Heart left ventricle (tissue), 16 donors: ENCODE results near the gene ELFN2. TPM values are rescaled to one million over a fixed set of nuclear protein-coding genes. Genes with fewer than 3 reads are reported as not detected.

ENCODE experiments used
- ATAC-seq, 4 donors: fragments of 200-7000 bp; cut with Tn5 transposase; one replicate each; pipeline ENCODE4 v1.9.1; 2020 to 2022; ENCODE audit warnings: moderate library complexity in 4 of 4, mild to moderate bottlenecking in 3 of 4, moderate number of reproducible peaks in 1 of 4
- DNase-seq, 5 donors: peaks; one replicate each; pipeline ENCODE4 v3.0.0-alpha.2; 2020
- H3K27ac ChIP-seq, 12 donors: fragments of 200-600 bp; sonication (generic) in 4 of 12; one replicate each; pipeline versions ENCODE4 v1.5.0 to v1.8.0; 2016 to 2022; ENCODE audit warnings: mild to moderate bottlenecking in 2 of 12
- H3K27me3 ChIP-seq, 9 donors: fragments of 200-600 bp; sonication (generic) in 2 of 9; one replicate each; pipeline versions ENCODE4 v1.5.1 to v1.8.0; 2016 to 2022; ENCODE audit warnings: mild to moderate bottlenecking in 3 of 9
- H3K36me3 ChIP-seq, 9 donors: fragments of 200-600 bp; sonication (generic) in 2 of 9; one replicate each; pipeline versions ENCODE4 v1.5.0 to v1.8.0; 2018 to 2022; ENCODE audit warnings: mild to moderate bottlenecking in 2 of 9
- H3K4me1 ChIP-seq, 12 donors: fragments of 200-600 bp; sonication (generic) in 4 of 12; one replicate each; pipeline versions ENCODE4 v1.5.0 to v1.8.0; 2016 to 2022; ENCODE audit warnings: mild to moderate bottlenecking in 3 of 12
- H3K4me3 ChIP-seq, 12 donors: fragments of 200-600 bp; sonication (generic) in 4 of 12; one replicate each; pipeline versions ENCODE4 v1.5.0 to v1.8.0; 2017 to 2022; ENCODE audit warnings: mild to moderate bottlenecking in 9 of 12, moderate library complexity in 4 of 12
- H3K9me3 ChIP-seq, 12 donors: fragments of 200-600 bp; sonication (generic) in 4 of 12; one replicate each; pipeline versions ENCODE4 v1.5.0 to v1.8.0; 2016 to 2022; ENCODE audit warnings: mild to moderate bottlenecking in 1 of 12
- CTCF ChIP-seq, 12 donors: fragments of 200-600 bp; sonication (generic) in 4 of 12; IDR thresholded peaks; one replicate each; pipeline versions ENCODE4 v1.5.0 to v1.8.0; 2018 to 2022; ENCODE audit warnings: antibody characterized with exemption in 12 of 12, mild to moderate bottlenecking in 5 of 12
- POLR2A ChIP-seq, 2 donors: fragments of 450-650 bp; IDR thresholded peaks; one replicate each; pipeline ENCODE4 v1.6.1; 2017; ENCODE audit warnings: antibody characterized with exemption in 2 of 2, mild to moderate bottlenecking in 2 of 2, moderate library complexity in 2 of 2
- WGBS, 4 donors: extraction: QIAGEN DNeasy Blood & Tissue Kit in 2 of 4; methylation state at CpG; one replicate each; pipeline versions ENCODE4 v1.1.5 to v1.1.7; 2013 to 2018; 5-methylcytosine and 5-hydroxymethylcytosine counted together
- intact Hi-C, 10 donors: fragments of 100-400 bp; cut with DNase I; formaldehyde crosslinking; loops; one replicate each; pipeline versions ENCODE4 v1.11.1 to v1.14.2; 2022
- polyA plus RNA-seq, 2 donors: library from polyadenylated mRNA; stranded (reverse); fragments of 200-250 nt; gene quantifications; one replicate each; pipeline ENCODE4 v1.2.3, GENCODE V29; 2013
- total RNA-seq, 9 donors: library from RNA; depleted of rRNA in 2 of 9; stranded (reverse); fragments of >200 nt in 2 of 9; fragmentation: NEBNext Ultra II Directional in 3 of 9; extraction: Animal tissue kit (Norgen Biotek cat#: 25700) in 3 of 9; gene quantifications; one replicate each; pipeline versions ENCODE4 v1.1.0 to v1.2.4, GENCODE V29; 2016 to 2023
- donor health status: ischemic (EF 13 %, LVEDD 7.1; RV severe dilation, severe dysfunction).
- donor health status: healthy with polysubstance abuse.
- donor health status: DM: no; HTN: yes; CAD: no.
- donor health status: DM: no; HTN: no; CAD: no.
- donor health status: ischemic (EF 25% LVEDD 6.9; RV normal size, moderate dysfunction).
- donor health status: ischemic (EF 25% LVEDD 5.7; RV mildly dilated, moderate dysfunction).
- donor health status: healthy.
- donor health status: DM: yes; HTN: yes; CAD: no.
- donor health status: ischemic (EF 35%, LVEDD 5.7; RV mildly dilated, moderate dysfunction).
- donor health status: nonischemic (EF 11% LVEDD 7.7; RV severe dilation, severe dysfunction).
- donor health status: DM: yes; HTN: yes; CAD: no.
- donor health status: PGD.
- donor health status: ischemic (EF 29% LVEDD 5.4; RV normal size, mild dysfunction).
- donor health status: nonischemic (EF 23%, LVEDD 6.1; RV moderate dilation, normal function).

ELFN2 gene
- total and polyA plus RNA-seq, 11 donors: 0.01 to 0.72 (median 0.05) TPM; not detected in 4

GRCh38 chr22:37340331-37341262, 86.7 kb downstream of the ELFN2 start:
- H3K9me3 ChIP-seq: no peaks in the 10 kb centered on the region

GRCh38 chr22:37338539-37339246, 88.6 kb downstream of the ELFN2 start:
- H3K9me3 ChIP-seq: no peaks in the 10 kb centered on the region
- H3K27ac ChIP-seq: no peak overlapping the region
- H3K4me3 ChIP-seq: no peak overlapping the region
- ATAC-seq (no peak), DNase-seq (no peak)
- H3K36me3 ChIP-seq: no peaks in the 10 kb centered on the region
- TF ChIP-seq CTCF (IDR thresholded peaks at IDR 0.05) (no peak), POLR2A (IDR thresholded peaks at IDR 0.05) (no peak)
- H3K27me3 ChIP-seq: peaks cover 17 to 79% (median 32%) of the 10 kb centered on the region in 9 donors
- WGBS, 4 donors: 86 to 92% (median 90%) methylated on average over 10 of the region's 10 CpGs
- intact Hi-C loops: no loop called here
- peaks cover 0 to 10% (median 0%) of the 10 kb centered on the region in 12 donors for H3K4me1 ChIP-seq

More at GRCh38 chr22:37340331-37341262, 86.7 kb downstream of the ELFN2 start:
- no peaks in the 10 kb centered on the region for H3K36me3 ChIP-seq
- no peak overlapping the region for H3K27ac ChIP-seq
- peaks cover 0 to 65% (median 13%) of the 10 kb centered on the region in 9 donors for H3K27me3 ChIP-seq
- ATAC-seq (no peak), DNase-seq (no peak)
- peaks cover 0 to 1% (median 0%) of the 10 kb centered on the region in 12 donors for H3K4me1 ChIP-seq
- 36 to 42% (median 38%) methylated on average over 23 to 24 of the region's 24 CpGs for WGBS, 4 donors
- H3K4me3 ChIP-seq: no peak overlapping the region
- intact Hi-C loops: no loop called here
- no peak for TF ChIP-seq CTCF (IDR thresholded peaks at IDR 0.05)
- no peak for TF ChIP-seq POLR2A (IDR thresholded peaks at IDR 0.05)

GRCh38 chr22:37337204-37337943, 89.9 kb downstream of the ELFN2 start:
- ATAC-seq (no peak), DNase-seq (no peak)
- no peaks in the 10 kb centered on the region for H3K9me3 ChIP-seq
- WGBS, 4 donors: 72 to 75% (median 74%) methylated on average over 7 to 8 of the region's 8 CpGs
- H3K36me3 ChIP-seq: no peaks in the 10 kb centered on the region
- H3K27ac ChIP-seq: no peak overlapping the region
- H3K27me3 ChIP-seq: peaks cover 29 to 82% (median 45%) of the 10 kb centered on the region in 9 donors
- H3K4me3 ChIP-seq: no peak overlapping the region
- TF ChIP-seq CTCF (IDR thresholded peaks at IDR 0.05): no peak
- TF ChIP-seq POLR2A (IDR thresholded peaks at IDR 0.05): no peak
- intact Hi-C loops: no loop called here
- H3K4me1 ChIP-seq: peaks cover 0 to 10% (median 0%) of the 10 kb centered on the region in 12 donors
